ENCODE data around the gene CDK2AP2. TPM values are rescaled to one million over a fixed set of nuclear protein-coding genes. Genes with fewer than 3 reads are reported as not detected.

Gene CDK2AP2
- total and polyA plus RNA-seq, 9 of the 15 experiments (the other 6 are each of a cell fraction or from before 2014, with no cell fraction given), result 4.4 to 47.4 (median 21.7) TPM

- DNase-seq (ENCODE audit: extremely low read depth in 1 of 4, low spot score in 3 of 4) (no peak), FAIRE-seq (no peak), ATAC-seq (no peak)
- intact Hi-C loops (cut with micrococcal nuclease), result no loop called here
- no TSS peak for BruUV-seq (replicated peaks)
- H3K36me3 ChIP-seq (ENCODE audit: control insufficient read depth, insufficient read depth, low read length), result no peaks in the 10 kb centered on the region
- H3K4me3 ChIP-seq, result no peak overlapping the region
- no peak overlapping the region for H3K27ac ChIP-seq (ENCODE audit: extremely low read depth, low read depth, low read length)
- no peaks in the 10 kb centered on the region for H3K9me3 ChIP-seq (replicated peaks; ENCODE audit: control insufficient read depth, insufficient read depth, low read depth, low read length)
- H2AFZ ChIP-seq (ENCODE audit: low read depth, low read length), result no peak overlapping the region
- H3K27me3 ChIP-seq (ENCODE audit: control insufficient read depth in 2 of 2, insufficient read depth in 2 of 2, low read length in 2 of 2), result peaks cover 2 to 10% of the 10 kb centered on the region in 2 experiments; a peak in 3 of 5 replicates
- peaks cover 6 to 25% of the 10 kb centered on the region in 2 experiments; a peak in 4 of 5 replicates for H3K4me1 ChIP-seq (replicated peaks in 1 of 2; ENCODE audit: control insufficient read depth in 2 of 2, insufficient read depth in 2 of 2, low read length in 2 of 2)
- no peaks in the 10 kb centered on the region for H4K20me1 ChIP-seq (replicated peaks; ENCODE audit: control insufficient read depth, insufficient read depth, low read length)
- no peak overlapping the region for H3K9ac ChIP-seq (ENCODE audit: insufficient read depth in 1 of 2, low read depth in 2 of 2, low read length in 2 of 2)
- CTCF ChIA-PET (ENCODE audit: low intra/inter-chr PET ratio), result no interaction called here
- POLR2A ChIA-PET, result interaction anchor here (0.7 kb wide), 1 partner anchor 35 kb away, joined by 3 read pairs; no protein-coding TSS in a partner anchor
- in situ Hi-C loops (cut with MboI), result loop anchor here (25.0 kb wide), 1 partner anchor 1159 kb away; the partner anchor contains the start of gene GAL
- no peak overlapping the region for H3K4me2 ChIP-seq (ENCODE audit: insufficient read depth, low read length)
- H3K79me2 ChIP-seq (ENCODE audit: control insufficient read depth, insufficient read depth, low read length), result no peaks in the 10 kb centered on the region
- WGBS (ENCODE audit: insufficient coverage, low coverage, missing lambda C conversion rate), result 25% methylated on average over 4 of the region's 4 CpGs
- H3K9me1 ChIP-seq (ENCODE audit: control insufficient read depth, insufficient read depth, low read length), result no peaks in the 10 kb centered on the region
- TF ChIP-seq MITF (IDR thresholded peaks at IDR 0.05), result no peak
- TF ChIP-seq NFRKB (IDR thresholded peaks at IDR 0.05; ENCODE audit: low read depth), result no peak
- peak; percentile 82 for TF ChIP-seq NFE2 (IDR thresholded peaks at IDR 0.05; ENCODE audit: low read depth)
- TF ChIP-seq MXD1 (CRISPR knock-in tag; IDR thresholded peaks at IDR 0.05; ENCODE audit: borderline replicate concordance, poor library complexity, severe bottlenecking), result no peak
- no peak for TF ChIP-seq ARID1B (IDR thresholded peaks at IDR 0.05)
- TF ChIP-seq, protein P1, sequence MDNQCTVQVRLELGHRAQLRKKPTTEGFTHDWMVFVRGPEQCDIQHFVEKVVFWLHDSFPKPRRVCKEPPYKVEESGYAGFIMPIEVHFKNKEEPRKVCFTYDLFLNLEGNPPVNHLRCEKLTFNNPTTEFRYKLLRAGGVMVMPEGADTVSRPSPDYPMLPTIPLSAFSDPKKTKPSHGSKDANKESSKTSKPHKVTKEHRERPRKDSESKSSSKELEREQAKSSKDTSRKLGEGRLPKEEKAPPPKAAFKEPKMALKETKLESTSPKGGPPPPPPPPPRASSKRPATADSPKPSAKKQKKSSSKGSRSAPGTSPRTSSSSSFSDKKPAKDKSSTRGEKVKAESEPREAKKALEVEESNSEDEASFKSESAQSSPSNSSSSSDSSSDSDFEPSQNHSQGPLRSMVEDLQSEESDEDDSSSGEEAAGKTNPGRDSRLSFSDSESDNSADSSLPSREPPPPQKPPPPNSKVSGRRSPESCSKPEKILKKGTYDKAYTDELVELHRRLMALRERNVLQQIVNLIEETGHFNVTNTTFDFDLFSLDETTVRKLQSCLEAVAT (IDR thresholded peaks at IDR 0.05), result no peak
- peak; percentile 61; the same call in 1 of the 2 replicates for TF ChIP-seq BACH1 (tag; IDR thresholded peaks at IDR 0.05)
- TF ChIP-seq C11orf30 (IDR thresholded peaks at IDR 0.05; ENCODE audit: low read depth), result peak; percentile 92
- TF ChIP-seq MTA1 (IDR thresholded peaks at IDR 0.05; ENCODE audit: borderline replicate concordance), result no peak
- TF ChIP-seq, protein P2, sequence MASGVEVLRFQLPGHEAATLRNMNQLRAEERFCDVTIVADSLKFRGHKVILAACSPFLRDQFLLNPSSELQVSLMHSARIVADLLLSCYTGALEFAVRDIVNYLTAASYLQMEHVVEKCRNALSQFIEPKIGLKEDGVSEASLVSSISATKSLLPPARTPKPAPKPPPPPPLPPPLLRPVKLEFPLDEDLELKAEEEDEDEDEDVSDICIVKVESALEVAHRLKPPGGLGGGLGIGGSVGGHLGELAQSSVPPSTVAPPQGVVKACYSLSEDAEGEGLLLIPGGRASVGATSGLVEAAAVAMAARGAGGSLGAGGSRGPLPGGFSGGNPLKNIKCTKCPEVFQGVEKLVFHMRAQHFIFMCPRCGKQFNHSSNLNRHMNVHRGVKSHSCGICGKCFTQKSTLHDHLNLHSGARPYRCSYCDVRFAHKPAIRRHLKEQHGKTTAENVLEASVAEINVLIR (CRISPR knock-in tag; IDR thresholded peaks at IDR 0.05), result no peak
- no peak for TF ChIP-seq ZKSCAN8 (CRISPR knock-in tag; IDR thresholded peaks at IDR 0.05)
- TF ChIP-seq ZNF408 (CRISPR knock-in tag; IDR thresholded peaks at IDR 0.05; ENCODE audit: low read depth), result no peak
- no peak for TF ChIP-seq PCBP1 (IDR thresholded peaks at IDR 0.05; ENCODE audit: low read depth, low read length, poor library complexity, severe bottlenecking)
- no peak for TF ChIP-seq CHD2 (IDR thresholded peaks at IDR 0.05; ENCODE audit: low read depth, low read length)
- TF ChIP-seq ARID3A (IDR thresholded peaks at IDR 0.05; ENCODE audit: borderline replicate concordance, low read depth, low read length), result no peak; the same call in 1 of the 2 replicates
- TF ChIP-seq KLF13 (tag; IDR thresholded peaks at IDR 0.05; ENCODE audit: borderline replicate concordance, low read depth), result no peak
- TF ChIP-seq MAFF (IDR thresholded peaks at IDR 0.05; ENCODE audit: low read length), result peak; percentile 88
- TF ChIP-seq KAT8 (IDR thresholded peaks at IDR 0.05; ENCODE audit: low read depth), result no peak
These were observed 20.4 kb upstream of the CDK2AP2 start for GRCh38 chr11:67528376-67528775.
